Activated CD8-positive, alpha-beta memory T cell treated with anti-CD3 and anti-CD28 coated beads for 36 hours (primary cell): ENCODE results near the gene PTPN14. TPM values are rescaled to one million over a fixed set of nuclear protein-coding genes. Genes with fewer than 3 reads are reported as not detected.

ENCODE experiments used
- CTCF ChIA-PET: fragments of 350-600 bp; sonication (Branson Sonifier 250); formaldehyde crosslinking; loops from one replicate; lab custom pipeline; 2021; ENCODE audit warnings: antibody characterized with exemption; lab: Charles Lee
- POLR2A ChIA-PET: fragments of 350-600 bp; sonication (Branson Sonifier 250); formaldehyde crosslinking; loops from one replicate; lab custom pipeline; 2021; ENCODE audit warnings: antibody characterized with exemption; lab: Charles Lee
- total RNA-seq, 2 experiments: library from RNA; stranded (reverse); gene quantifications; one replicate each; pipeline ENCODE4 v1.2.3, GENCODE V29; 2021

The PTPN14 gene
- total RNA-seq, 2 experiments from 2014 or later: 0.93 to 2.0 TPM

DNA sequence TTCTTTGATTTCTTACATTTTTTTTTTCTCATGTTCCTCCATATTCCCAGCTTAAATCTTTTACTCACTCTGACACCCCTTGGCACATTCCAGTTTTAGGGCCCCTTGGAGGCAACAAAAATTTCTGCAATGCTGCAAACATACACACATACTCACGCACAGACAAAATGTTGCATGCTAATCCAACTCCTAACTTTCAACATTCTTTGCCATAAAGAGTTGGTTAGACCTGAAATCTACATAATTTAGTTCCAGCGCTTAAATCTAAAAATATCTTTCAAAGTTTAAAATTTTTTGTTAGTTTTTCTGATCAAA lies 103.9 kb downstream of the PTPN14 start:
- ChIA-PET CTCF (no interaction called here), POLR2A (no interaction called here)

- CTCF ChIA-PET: no interaction called here
- POLR2A ChIA-PET: no interaction called here
Observed at GRCh38 chr1:214446772-214447556, 104.4 kb downstream of the PTPN14 start.

DNA sequence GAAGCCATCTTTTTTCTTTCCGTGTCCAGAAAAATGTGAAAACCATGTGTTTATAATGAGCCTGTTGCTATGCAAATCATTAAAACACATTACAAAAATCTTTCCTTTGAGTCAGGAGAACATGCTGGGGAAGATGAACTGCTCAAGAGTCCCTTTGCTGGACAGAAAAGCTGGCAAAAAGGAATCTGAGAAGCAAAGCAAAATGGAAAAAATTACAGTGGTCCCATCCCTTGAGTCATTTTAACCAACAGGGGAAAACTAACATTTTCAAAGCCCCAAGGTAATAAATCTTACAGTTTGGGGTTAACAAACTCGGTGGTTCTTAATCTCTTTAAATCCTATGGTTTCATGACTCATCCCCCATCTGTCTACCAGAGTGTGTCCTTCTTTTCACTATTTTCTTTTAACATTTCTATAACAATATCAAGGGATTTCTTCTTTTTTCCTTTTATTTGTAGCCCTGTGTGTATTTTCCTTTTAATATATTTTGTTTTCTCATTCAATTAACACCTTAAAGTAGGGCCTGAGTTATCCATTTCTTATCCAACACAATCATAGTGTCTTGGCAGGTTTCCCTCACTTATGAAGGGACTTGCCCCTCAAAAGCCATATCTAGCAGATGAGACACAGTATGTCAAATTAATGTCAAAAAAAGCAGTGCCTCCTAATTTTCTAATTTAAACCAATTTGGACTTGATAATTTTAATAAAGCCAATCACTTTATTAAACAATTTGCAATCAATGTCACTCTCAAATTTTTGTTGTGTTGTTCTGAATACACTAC lies 105.4 kb downstream of the PTPN14 start:
- POLR2A ChIA-PET: no interaction called here
- CTCF ChIA-PET: no interaction called here

GRCh38 chr1:214445199-214445598 lies 106.2 kb downstream of the PTPN14 start:
- POLR2A ChIA-PET: no interaction called here
- CTCF ChIA-PET: no interaction called here

DNA sequence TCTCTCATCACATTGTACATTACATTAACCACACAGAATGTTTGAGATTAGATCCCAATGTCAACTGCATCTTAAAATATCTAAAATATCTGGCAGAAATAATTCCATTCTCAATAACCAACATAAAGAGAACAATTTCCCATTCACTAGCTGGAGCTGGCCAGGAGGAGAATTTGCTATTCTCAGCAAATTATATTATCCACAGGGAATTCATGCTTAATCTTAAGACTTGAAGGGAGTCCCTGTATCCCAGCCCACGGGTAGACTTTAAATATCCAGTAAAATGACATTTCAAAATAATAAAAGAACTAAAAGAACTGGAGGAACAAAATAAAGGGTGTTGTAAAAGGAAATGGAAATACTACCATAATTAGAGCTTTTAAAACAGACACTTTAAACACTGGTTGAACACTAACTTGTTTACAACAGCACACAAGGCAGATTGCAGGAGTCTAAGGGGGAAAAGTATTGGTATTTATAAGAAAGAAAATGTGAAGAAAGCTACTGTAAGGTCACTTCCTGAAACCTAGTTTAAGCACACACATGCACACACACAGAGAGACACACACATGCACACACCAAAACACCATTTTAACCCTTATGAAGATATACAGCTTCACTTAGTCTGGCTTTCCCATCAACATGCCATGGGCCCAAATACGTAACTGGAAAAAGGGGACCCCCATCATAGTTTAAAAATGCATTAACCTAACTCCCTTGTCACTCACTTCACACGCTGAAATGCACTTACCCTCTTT lies 107.0 kb downstream of the PTPN14 start:
- ChIA-PET POLR2A (no interaction called here), CTCF (interaction anchor here (0.8 kb wide), 1 partner anchor 10 kb away, joined by 3 read pairs; no protein-coding TSS in a partner anchor)

GRCh38 chr1:214441119-214441518 lies 110.3 kb downstream of the PTPN14 start:
- POLR2A ChIA-PET: no interaction called here
- CTCF ChIA-PET: no interaction called here

DNA sequence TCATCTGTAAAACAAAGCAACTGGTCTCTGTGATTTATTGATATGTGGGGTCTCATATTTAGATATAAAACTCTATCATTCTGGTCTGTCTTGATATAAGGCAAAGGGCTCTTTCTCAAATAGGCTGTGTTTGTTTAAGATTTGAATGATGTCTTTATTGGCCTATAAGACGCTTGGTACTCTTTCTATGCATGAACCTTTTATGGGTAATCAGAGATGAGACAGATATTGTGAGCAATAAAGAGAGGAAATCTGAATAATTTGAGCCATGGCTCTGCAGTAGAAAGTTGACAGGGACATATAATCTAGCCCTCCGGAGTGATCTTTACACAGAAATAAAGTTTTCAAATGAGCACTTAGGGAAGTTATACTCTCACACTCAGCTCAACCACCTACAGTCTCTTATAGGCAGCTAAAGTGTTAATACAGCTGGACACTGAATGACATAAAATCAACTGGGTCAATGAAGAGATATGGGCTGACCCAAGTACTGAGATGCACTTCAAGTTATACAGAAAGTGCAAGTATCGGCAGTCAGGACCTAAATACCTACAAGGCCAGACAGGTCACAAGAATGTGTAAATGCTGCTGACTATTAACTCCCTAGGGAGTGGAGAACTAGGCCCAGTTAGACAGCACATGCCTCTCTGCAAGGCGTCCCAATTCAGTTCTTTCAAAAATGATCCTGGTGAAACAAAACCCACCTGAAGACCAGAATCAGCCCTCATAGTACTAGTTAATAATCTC lies 111.0 kb downstream of the PTPN14 start:
- CTCF ChIA-PET: no interaction called here
- POLR2A ChIA-PET: no interaction called here

- ChIA-PET POLR2A (no interaction called here), CTCF (no interaction called here)
Observed at GRCh38 chr1:214439352-214440119, 111.9 kb downstream of the PTPN14 start.

DNA sequence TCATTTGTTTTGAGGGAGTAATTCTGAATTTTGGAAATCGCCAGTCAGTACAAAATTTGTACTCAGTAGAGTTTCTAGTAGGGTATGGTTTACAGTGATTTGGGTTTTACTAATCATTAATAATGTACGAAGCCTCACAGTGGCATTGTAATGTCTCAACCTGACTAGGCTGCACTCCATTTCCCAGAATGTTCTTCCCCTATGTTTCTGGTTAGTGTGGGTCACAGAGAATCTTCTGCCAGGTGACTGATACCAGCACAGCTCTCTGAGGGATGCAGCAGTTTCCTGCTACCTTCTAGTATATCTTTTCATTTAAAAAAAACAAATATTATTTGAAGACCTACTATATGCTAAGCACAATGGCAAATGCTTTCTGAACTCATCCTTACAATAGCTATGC lies 112.9 kb downstream of the PTPN14 start:
- ChIA-PET POLR2A (no interaction called here), CTCF (no interaction called here)

DNA sequence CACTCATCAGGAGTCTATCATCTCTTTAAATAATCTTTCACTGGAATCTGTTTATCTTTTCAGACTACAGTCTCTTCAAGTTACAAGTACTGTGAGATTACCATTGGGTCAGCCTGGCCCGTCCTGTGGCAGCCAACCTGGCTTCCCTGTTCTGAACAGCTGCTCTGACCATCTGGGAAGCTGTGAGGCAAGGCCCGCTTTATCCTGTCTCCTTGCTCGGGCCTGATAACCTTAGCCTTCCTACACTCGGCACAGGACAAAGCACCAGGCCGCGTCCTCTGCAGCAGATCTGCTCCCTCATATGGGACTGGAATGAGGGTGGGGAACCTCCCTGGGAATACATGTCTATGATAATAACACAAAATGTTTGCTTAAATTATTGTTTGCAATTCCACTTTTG lies 113.3 kb downstream of the PTPN14 start:
- ChIA-PET POLR2A (no interaction called here), CTCF (no interaction called here)

DNA sequence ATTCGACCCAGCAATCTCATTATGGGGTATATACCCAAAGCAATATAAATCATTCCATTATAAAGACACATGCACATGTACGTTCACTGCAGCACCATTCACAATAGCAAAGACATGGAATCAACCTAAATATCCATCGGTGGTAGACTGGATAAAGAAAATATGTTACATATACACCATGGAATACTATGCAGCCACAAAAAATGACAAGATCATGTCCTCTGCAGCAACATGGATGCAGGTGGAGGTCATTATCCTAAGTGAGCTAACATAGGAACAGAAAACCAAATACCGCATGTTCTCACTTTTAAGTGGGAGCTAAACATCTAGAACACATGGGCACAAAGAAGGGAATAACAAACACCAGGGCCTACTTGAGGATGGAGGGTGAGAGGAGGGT lies 115.5 kb downstream of the PTPN14 start:
- CTCF ChIA-PET: no interaction called here
- POLR2A ChIA-PET: no interaction called here

DNA sequence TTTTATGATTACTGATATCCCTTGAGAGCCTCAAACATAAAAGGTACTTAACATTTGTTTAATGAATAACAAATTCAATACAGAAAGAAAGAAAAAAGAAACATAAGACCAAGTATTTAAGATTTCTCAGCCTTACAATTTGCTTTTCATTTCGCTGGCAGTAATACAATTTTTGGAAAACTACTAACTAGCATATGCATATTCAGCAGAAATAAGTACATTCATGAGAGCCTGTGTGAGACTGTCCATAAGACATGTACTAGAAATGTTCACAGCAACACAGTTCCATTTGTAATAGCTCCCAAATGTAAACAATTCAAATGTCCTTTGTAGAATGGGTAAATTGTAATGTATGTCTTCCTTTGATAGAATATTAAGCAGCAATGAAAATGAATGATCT lies 119.2 kb downstream of the PTPN14 start:
- CTCF ChIA-PET: no interaction called here

DNA sequence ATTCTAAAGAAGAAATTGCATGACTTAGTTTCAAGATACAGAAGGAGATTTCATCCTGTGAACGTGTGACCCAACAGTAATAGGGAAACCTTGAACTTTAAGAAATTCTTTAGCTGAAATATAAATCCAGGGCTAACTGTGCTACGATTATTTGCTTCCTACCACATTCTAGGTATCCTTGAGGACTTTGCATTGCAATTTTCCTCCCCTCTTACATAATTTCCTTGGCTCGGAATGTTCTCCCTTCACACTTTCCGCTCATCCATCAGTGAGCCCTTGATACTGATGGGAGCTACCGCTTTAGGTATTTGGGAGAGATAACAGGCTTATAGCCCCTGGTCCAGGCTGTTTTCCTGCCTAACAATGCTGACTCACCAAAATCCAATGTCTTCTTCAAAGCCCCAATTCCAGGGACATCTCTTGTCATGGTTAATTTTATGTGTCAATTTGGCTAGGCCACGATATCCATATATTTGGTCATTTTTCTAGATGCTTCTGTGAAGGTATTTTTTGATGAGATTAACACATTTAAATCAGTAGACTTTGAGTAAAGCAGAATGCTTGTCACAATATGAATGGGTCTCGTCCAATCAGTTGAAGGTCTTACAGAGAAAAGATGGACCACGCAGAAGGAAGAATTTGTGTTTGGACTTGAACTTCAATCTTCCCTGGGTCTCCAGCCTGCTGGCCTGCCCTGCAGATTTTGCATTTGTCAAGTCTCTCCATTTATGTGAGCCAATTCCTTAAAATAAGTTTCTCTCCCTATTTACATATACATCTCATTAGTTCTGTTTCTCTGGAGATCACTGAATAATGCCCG lies 121.2 kb downstream of the PTPN14 start:
- POLR2A ChIA-PET: no interaction called here
- CTCF ChIA-PET: no interaction called here

More for the DNA sequence above, 119.2 kb downstream of the PTPN14 start:
- POLR2A ChIA-PET: no interaction called here

DNA sequence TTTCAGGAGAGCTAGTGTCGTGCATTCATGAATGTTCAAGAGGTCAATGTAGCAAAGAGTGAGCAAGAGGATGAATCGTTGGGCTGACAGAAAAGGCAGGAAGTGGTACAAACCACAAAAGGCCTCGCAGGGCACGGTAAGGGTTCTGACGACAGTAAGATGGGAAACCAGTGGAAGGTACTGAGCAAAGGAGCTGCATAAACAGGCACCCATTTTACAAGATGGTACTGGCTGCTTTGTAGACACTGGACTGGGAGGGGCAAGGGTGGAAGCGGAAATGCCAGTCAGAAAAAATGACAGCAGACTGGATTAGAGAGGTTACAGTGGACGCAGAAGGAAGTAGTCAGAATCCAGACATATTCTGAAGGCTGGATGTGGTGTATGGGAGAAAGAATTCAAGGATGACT lies 123.5 kb downstream of the PTPN14 start:
- CTCF ChIA-PET: interaction anchor here (0.9 kb wide), 1 partner anchor 132 kb away, joined by 3 read pairs; no protein-coding TSS in a partner anchor
- POLR2A ChIA-PET: interaction anchor here (0.5 kb wide), 1 partner anchor 141 kb away, joined by 5 read pairs; no protein-coding TSS in a partner anchor

DNA sequence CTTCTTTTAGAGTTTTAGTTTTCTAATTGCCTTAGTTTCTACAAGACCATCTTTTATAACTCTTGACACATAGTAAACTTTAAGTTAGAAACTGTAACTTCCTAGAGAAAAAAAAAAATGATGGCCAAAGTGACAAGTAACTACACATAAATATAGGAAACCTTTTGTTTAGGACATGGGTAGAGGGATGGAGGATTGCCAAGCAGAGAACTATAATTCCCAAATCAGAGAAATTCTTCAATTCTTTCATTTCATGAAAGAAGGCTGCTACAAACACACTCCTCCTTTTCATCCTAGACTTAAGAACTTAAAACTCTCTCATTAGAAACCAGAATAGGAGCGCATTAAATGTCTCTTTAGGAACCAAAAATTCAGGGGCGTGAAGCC lies 125.0 kb downstream of the PTPN14 start:
- CTCF ChIA-PET: interaction anchor here (0.7 kb wide), 1 partner anchor 93 kb away, joined by 4 read pairs; no protein-coding TSS in a partner anchor
- POLR2A ChIA-PET: no interaction called here

DNA sequence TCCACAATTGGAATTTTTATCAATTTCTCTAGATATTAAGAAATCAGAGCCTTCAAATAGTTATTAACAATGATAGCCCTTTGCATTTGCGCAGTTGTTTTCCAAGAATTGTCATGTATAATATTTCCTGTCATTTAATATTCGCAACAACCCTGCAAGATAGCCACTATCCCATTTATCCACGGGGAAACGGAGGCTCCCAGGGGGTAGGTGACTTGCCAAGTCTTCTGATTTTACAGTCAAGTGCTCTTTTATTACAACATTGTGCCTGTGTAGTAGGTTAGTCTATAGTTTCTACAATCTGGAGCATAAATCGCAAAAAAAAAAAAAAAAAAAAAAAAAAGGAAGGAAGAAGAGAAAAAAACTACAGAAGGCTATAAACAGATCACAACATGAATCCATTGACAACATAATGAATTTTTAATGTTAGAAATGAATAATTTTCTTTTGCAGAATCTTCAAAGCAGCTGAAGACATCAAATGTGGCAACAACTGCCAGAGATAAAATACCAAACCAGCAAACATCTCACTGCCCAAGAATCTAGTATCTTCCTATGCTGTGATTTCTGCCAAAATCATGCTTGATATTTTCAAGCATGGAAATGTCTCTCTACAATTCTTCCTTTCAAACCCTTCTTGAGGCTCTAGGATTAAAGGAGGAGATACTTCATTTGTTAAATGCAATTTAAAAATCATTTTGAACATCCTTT lies 125.5 kb downstream of the PTPN14 start:
- POLR2A ChIA-PET: no interaction called here
- CTCF ChIA-PET: interaction anchor here (0.7 kb wide), 1 partner anchor 92 kb away, joined by 4 read pairs; no protein-coding TSS in a partner anchor

- CTCF ChIA-PET: no interaction called here
- POLR2A ChIA-PET: no interaction called here
Observed at GRCh38 chr1:214425101-214425500, 126.3 kb downstream of the PTPN14 start.
